Esophagus muscularis mucosa (tissue), 4 donors: ENCODE results near the gene SS18L1. TPM values are rescaled to one million over a fixed set of nuclear protein-coding genes. Genes with fewer than 3 reads are reported as not detected.

Source experiments
- DNase-seq: peaks from one replicate; pipeline ENCODE4 v3.0.0-alpha.2; 2017; ENCODE audit errors: extremely low spot score
- H3K27ac ChIP-seq, 4 donors: fragments of 200-600 bp; sonication (generic); replicated peaks in 1 of 4; 1 replicate in 3 of 4; 2 replicates in 1 of 4; pipeline ENCODE4 v1.5.1; 2016 to 2019; ENCODE audit warnings: mild to moderate bottlenecking in 1 of 4
- H3K27me3 ChIP-seq, 4 donors: fragments of 200-600 bp; sonication (generic); one replicate each; pipeline versions ENCODE4 v1.5.1 to v1.6.0; 2016 to 2019
- H3K36me3 ChIP-seq, 4 donors: fragments of 200-600 bp; sonication (generic); one replicate each; pipeline ENCODE4 v1.5.1; 2016 to 2019
- H3K4me1 ChIP-seq, 4 donors: fragments of 200-600 bp; sonication (generic); one replicate each; pipeline ENCODE4 v1.5.1; 2016 to 2019
- H3K4me3 ChIP-seq, 4 donors: fragments of 200-600 bp; sonication (generic); 1 replicate in 2 of 4; 2 replicates in 2 of 4; pipeline ENCODE4 v1.5.1; 2016 to 2019; ENCODE audit warnings: mild to moderate bottlenecking in 4 of 4, moderate library complexity in 1 of 4
- H3K9me3 ChIP-seq, 4 donors: fragments of 200-600 bp; sonication (generic); 1 replicate in 3 of 4; 2 replicates in 1 of 4; pipeline ENCODE4 v1.5.1; 2016 to 2019
- EP300 ChIP-seq: sonication (generic); formaldehyde crosslinking; IDR thresholded peaks from one replicate; pipeline ENCODE4 v1.6.1; 2017; ENCODE audit warnings: antibody characterized with exemption
- POLR2A ChIP-seq: fragments of 450-650 bp; IDR thresholded peaks from one replicate; pipeline ENCODE4 v1.6.1; 2017; ENCODE audit warnings: antibody characterized with exemption, moderate library complexity, mild to moderate bottlenecking, low read depth
- POLR2AphosphoS5 ChIP-seq, 2 donors: sonication (generic); formaldehyde crosslinking; IDR thresholded peaks; one replicate each; pipeline ENCODE4 v1.6.1; 2017; ENCODE audit warnings: antibody characterized with exemption in 2 of 2
- WGBS: methylation state at CpG from one replicate; pipeline ENCODE4 v1.1.5; 2018; 5-methylcytosine and 5-hydroxymethylcytosine counted together
- intact Hi-C: fragments of 100-400 bp; cut with DNase I; formaldehyde crosslinking; loops from one replicate; pipeline ENCODE4 v1.15.1; 2023
- total RNA-seq, 4 donors: library from RNA; depleted of rRNA; stranded (reverse); fragments of >200 nt; gene quantifications; one replicate each; pipeline versions ENCODE4 v1.1.0 to v1.2.1, GENCODE V29; 2016
- TF ChIP-seq, protein P1 (sequence below), 3 experiments: fragments of 200-600 bp in 2 of 3; fragments of 450-650 bp in 1 of 3; sonication (generic) in 2 of 3; IDR thresholded peaks; one replicate each; pipeline ENCODE4 v1.5.1; 2017 to 2019; ENCODE audit warnings: antibody characterized with exemption in 3 of 3, mild to moderate bottlenecking in 2 of 3, moderate library complexity in 1 of 3

Gene SS18L1
- total RNA-seq, 4 donors from 2014 or later = 9.1 to 13.3 (median 10.8) TPM

DNA sequence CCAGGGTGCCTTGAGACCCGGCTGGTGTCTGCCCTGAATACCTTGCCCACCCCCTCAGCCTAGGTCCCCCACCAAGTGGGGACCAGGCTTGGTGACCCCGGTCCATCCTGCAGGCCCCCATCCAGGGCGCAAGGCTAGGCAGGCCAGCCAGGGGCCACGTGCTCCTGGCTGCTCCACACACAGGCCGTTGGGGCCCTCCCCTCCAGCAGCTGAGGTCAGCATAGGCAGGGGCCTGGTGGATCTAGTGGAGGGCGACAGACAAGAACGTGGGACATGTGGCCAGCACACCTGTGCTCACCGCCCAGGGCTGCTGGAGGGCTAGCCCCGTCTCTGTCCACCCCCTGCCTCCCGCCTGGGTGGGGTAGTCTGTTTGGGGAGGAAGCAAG, 84.0 kb downstream of the SS18L1 start:
- peaks cover 0 to 91% (median 15%) of the 10 kb centered on the region in 4 donors for H3K27me3 ChIP-seq

DNA sequence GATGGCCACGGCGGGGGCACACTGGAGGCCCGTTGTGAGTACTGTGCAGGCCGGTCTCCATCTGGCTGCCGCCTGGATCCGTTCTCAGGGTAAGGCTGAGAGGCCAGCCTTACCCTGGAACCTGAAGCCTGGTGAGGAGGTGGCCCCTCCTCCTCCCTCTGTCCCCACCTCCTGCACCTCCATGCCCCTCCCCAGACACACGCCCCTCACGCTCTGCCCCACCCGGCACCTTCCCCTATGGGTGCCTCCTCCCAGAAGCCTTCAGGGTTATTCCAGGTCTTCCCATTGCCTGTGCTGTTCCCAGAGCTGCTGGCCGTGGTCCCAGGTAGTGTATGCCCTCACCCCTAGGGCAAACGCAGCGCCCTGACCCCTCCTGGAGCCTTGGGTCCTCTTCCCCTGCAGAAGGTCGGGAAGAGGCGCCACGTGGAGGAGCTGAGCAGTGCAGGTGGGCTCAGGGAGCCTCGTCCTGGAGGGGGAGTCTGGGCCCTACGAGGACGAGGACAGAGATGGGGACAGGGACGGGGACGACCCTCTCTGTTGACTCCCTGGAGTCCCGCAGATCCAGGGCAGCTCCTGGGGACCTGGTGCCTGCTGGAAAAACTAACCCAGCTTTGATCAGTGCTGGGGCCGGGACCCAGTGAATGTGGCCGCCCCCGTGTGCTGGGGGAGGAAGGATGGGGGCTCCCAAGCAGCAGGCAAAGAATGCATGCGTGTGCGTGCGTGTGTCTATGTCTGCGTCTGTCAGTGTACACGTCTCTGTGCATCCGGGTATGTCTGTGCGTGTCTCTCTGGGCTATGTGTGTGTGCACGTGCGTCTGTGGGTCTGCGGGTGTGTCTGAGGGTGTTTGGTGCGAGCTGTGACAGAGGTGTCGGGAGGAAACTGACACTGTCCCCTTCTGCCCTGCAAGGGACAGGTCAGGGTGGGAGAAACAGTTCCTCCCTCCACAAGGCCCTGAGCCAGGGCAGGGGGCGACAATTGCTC, 84.7 kb downstream of the SS18L1 start:
- intact Hi-C loops = no loop called here
- DNase-seq = no peak
- Histone ChIP-seq H3K4me3 (no peak overlapping the region), H3K4me1 (no peaks in the 10 kb centered on the region), H3K36me3 (no peaks in the 10 kb centered on the region), H3K27me3 (peaks cover 0 to 91% (median 12%) of the 10 kb centered on the region in 4 donors), H3K27ac (no peak overlapping the region), H3K9me3 (no peaks in the 10 kb centered on the region)
- TF ChIP-seq POLR2AphosphoS5 (IDR thresholded peaks at IDR 0.05) (no peak), POLR2A (no peak), EP300 (no peak)
- TF ChIP-seq, protein P1, sequence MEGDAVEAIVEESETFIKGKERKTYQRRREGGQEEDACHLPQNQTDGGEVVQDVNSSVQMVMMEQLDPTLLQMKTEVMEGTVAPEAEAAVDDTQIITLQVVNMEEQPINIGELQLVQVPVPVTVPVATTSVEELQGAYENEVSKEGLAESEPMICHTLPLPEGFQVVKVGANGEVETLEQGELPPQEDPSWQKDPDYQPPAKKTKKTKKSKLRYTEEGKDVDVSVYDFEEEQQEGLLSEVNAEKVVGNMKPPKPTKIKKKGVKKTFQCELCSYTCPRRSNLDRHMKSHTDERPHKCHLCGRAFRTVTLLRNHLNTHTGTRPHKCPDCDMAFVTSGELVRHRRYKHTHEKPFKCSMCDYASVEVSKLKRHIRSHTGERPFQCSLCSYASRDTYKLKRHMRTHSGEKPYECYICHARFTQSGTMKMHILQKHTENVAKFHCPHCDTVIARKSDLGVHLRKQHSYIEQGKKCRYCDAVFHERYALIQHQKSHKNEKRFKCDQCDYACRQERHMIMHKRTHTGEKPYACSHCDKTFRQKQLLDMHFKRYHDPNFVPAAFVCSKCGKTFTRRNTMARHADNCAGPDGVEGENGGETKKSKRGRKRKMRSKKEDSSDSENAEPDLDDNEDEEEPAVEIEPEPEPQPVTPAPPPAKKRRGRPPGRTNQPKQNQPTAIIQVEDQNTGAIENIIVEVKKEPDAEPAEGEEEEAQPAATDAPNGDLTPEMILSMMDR (IDR thresholded peaks at IDR 0.05) = no peak
- WGBS = 66% methylated on average over 31 of the region's 37 CpGs

More for the DNA sequence above, 84.0 kb downstream of the SS18L1 start:
- no peak for TF ChIP-seq POLR2AphosphoS5 (IDR thresholded peaks at IDR 0.05)
- no peak for TF ChIP-seq POLR2A
- TF ChIP-seq, protein P1 (IDR thresholded peaks at IDR 0.05) = no peak
- TF ChIP-seq EP300 = no peak
- no peaks in the 10 kb centered on the region for H3K36me3 ChIP-seq
- no peaks in the 10 kb centered on the region for H3K4me1 ChIP-seq
- 70% methylated on average over 4 of the region's 10 CpGs for WGBS
- no peaks in the 10 kb centered on the region for H3K9me3 ChIP-seq
- intact Hi-C loops = no loop called here
- no peak overlapping the region for H3K27ac ChIP-seq
- no peak overlapping the region for H3K4me3 ChIP-seq
- no peak for DNase-seq

DNA sequence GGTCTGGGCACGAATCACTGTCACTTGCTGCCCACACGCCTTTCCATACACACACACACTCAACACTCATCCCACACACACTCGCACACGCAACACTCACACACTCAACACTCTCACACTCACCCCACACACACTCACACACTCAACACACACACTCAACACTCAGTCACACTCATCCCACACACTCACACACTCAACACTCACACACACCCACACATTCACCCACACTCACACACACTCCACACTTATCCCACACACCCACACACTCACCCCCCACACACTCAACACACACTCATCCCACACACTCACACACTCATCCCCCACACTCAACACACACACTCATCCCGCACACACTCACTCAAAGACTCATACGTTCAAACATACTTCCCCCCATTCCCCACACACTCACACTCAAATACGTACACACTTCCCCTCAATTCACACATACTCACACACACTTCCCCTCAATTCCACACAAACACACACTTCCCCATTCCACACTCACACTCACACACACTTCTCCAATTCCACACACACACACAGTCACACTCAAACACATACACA, 85.5 kb downstream of the SS18L1 start:
- H3K27me3 ChIP-seq = peaks cover 0 to 90% (median 10%) of the 10 kb centered on the region in 4 donors
- no peak for DNase-seq
- intact Hi-C loops = no loop called here

DNA sequence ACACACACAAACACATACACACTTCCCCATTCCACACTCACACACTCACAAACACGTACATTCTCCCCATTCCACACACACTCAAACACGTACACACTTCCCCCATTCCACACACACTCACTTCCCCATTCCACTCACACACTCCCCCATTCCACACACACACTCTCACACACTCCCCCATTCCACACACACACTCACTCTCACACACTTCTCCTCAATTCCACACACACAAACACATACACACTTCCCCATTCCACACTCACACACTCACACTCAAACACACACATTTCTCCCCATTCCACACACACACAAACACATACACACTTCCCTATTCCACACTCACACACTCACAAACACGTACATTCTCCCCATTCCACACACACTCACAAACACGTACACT, 86.1 kb downstream of the SS18L1 start:
- DNase-seq = no peak
- TF ChIP-seq, protein P1 (IDR thresholded peaks at IDR 0.05) = no peak
- TF ChIP-seq POLR2AphosphoS5 (IDR thresholded peaks at IDR 0.05) = no peak
- TF ChIP-seq EP300 = no peak
- TF ChIP-seq POLR2A = no peak
- WGBS = 70% methylated on average over 4 of the region's 4 CpGs
- Histone ChIP-seq H3K27ac (no peak overlapping the region), H3K4me1 (peaks cover 0 to 7% (median 0%) of the 10 kb centered on the region in 4 donors), H3K36me3 (no peaks in the 10 kb centered on the region), H3K4me3 (no peak overlapping the region), H3K9me3 (no peaks in the 10 kb centered on the region), H3K27me3 (peaks cover 0 to 88% (median 7%) of the 10 kb centered on the region in 4 donors)
- intact Hi-C loops = no loop called here

More for the DNA sequence above, 85.5 kb downstream of the SS18L1 start:
- Histone ChIP-seq H3K36me3 (no peaks in the 10 kb centered on the region), H3K4me3 (no peak overlapping the region), H3K9me3 (no peaks in the 10 kb centered on the region), H3K27ac (no peak overlapping the region), H3K4me1 (peaks cover 0 to under 1% (median 0%) of the 10 kb centered on the region in 4 donors)
- TF ChIP-seq EP300 (no peak), POLR2A (no peak), POLR2AphosphoS5 (IDR thresholded peaks at IDR 0.05) (no peak)
- TF ChIP-seq, protein P1 (IDR thresholded peaks at IDR 0.05) = no peak
- 80% methylated on average over 7 of the region's 7 CpGs for WGBS
